Uterus (tissue), 2 donors: ENCODE results near the gene SCAPER.

Source experiments
- POLR2A ChIP-seq, 2 donors: fragments of 450-650 bp; IDR thresholded peaks; one replicate each; pipeline ENCODE4 v1.6.1; 2016; ENCODE audit warnings: antibody characterized with exemption in 2 of 2, mild to moderate bottlenecking in 1 of 2, moderate library complexity in 1 of 2
- TF ChIP-seq, protein P1 (sequence below), 4 experiments: fragments of 200-600 bp in 2 of 4; fragments of 450-650 bp in 2 of 4; sonication (generic) in 2 of 4; IDR thresholded peaks; one replicate each; pipeline ENCODE4 v1.5.1; 2016 to 2019; ENCODE audit warnings: antibody characterized with exemption in 4 of 4, mild to moderate bottlenecking in 2 of 4, moderate library complexity in 1 of 4

DNA sequence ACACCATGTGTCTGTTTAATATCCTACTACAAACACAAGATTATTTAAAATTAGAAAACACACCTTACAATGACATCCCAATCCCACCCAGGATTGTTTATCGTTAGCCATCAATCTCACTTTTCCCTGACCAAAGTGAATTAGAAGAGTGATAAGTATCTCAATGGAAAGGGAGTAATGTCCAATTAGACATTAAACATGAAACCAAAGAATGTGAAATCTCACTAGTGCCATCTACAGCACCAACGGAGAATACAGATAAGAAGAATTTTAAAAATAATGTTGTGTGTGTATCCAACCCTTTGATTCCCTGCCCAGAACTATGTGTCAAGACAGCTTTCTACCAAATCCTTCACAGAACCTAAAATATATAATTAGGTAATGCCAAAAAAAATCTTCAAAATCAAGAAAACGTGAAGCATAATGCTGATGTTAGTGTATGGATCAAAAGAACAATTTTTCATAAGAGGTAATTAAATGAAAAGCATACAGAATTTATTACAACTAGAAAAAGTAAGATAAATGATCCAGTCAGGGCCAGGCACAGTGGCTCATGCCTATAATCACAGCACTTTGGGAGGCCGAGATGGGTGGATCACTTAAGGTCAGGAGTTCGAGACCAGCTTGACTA is 64.2 kb downstream of the SCAPER start:
- TF ChIP-seq, protein P1, sequence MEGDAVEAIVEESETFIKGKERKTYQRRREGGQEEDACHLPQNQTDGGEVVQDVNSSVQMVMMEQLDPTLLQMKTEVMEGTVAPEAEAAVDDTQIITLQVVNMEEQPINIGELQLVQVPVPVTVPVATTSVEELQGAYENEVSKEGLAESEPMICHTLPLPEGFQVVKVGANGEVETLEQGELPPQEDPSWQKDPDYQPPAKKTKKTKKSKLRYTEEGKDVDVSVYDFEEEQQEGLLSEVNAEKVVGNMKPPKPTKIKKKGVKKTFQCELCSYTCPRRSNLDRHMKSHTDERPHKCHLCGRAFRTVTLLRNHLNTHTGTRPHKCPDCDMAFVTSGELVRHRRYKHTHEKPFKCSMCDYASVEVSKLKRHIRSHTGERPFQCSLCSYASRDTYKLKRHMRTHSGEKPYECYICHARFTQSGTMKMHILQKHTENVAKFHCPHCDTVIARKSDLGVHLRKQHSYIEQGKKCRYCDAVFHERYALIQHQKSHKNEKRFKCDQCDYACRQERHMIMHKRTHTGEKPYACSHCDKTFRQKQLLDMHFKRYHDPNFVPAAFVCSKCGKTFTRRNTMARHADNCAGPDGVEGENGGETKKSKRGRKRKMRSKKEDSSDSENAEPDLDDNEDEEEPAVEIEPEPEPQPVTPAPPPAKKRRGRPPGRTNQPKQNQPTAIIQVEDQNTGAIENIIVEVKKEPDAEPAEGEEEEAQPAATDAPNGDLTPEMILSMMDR (IDR thresholded peaks at IDR 0.05) = peak in 1 of 4 experiments; percentile 34
- no peak for TF ChIP-seq POLR2A (IDR thresholded peaks at IDR 0.05)
